NCI-H2081 (cell line): ENCODE measurements around the gene RIMBP3C.
"Not testable (repeated sequence)": the region's sequence is repeated elsewhere in the genome, so short reads cannot be mapped to it uniquely, and the experiment has no call there.

Experiments used
- DNase-seq, 2 experiments: peaks; one replicate each; lab custom pipeline; 2025; lab: John Stamatoyannopoulos, UW

RIMBP3C gene

DNA sequence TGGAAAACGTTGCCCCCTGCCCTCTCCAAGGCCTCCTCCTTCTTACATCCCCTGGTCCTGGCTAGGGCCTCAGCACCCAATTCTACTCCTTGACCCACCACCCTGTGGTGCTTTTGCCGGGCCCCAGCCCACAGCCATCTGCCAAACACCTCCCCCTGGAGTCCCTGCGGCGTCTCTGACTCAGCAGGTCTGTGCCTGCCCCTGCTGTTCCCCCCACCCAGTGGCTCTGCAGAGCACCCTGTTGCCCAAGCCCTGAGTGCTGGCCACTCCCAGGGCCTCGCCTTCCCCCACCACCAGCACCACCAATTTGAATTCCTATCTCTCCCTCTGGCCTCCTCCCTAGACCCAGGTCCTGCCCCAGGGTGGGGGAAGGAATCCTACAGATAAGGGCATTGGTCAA is 19.7 kb downstream of the RIMBP3C start:
- not testable (repeated sequence) for DNase-seq

GRCh38 chr22:21526705-21527500 is 24.4 kb downstream of the RIMBP3C start:
- not testable (repeated sequence) for DNase-seq

- not testable (repeated sequence) for DNase-seq
Measured at GRCh38 chr22:21516970-21517764, 34.1 kb downstream of the RIMBP3C start.

GRCh38 chr22:21516522-21516921 is 34.7 kb downstream of the RIMBP3C start:
- DNase-seq = not testable (repeated sequence)

- DNase-seq = not testable (repeated sequence)
Measured at GRCh38 chr22:21515234-21515633, 36.0 kb downstream of the RIMBP3C start.

DNA sequence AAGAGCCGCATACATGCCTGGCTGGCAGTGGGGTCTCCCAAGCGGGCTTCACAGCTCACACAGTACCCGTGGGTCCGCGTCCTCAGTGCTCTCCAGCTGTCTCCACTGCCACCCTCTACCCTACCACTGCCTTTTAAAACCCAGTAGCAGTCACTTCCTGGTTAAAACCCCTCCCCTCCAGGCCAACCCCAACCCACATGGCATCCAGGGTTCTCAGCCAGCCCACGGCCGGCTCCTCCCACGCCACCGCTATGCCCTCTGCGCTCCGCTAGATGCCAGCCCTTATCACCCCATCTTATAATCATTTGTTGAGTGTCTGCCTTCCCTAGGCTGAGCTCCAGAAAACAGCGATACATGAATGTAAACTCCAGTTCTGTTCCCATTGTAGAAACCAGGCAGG is 37.1 kb downstream of the RIMBP3C start:
- not testable (repeated sequence) for DNase-seq

DNA sequence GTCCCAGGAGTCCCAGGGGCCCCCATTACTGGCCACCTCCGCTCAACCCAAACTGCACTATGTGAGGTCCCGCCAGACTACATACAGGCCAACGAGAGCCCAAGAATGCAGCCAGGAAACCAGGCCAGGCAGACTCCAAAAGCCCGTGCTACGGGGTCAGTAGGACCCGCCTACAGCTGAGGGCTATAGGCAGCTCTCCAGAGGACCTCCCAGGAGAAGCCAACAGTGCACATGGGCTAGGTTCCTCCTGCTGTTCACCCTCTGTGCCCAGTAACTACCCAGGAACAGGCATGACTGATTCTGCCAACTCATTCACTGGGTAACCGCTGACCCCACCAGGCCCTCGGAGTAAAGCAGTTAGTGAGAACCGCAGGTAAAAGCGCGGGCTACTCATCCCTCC is 39.2 kb downstream of the RIMBP3C start:
- not testable (repeated sequence) for DNase-seq

- not testable (repeated sequence) for DNase-seq
Measured at GRCh38 chr22:21510397-21510796, 40.9 kb downstream of the RIMBP3C start.

- not testable (repeated sequence) for DNase-seq
Measured at GRCh38 chr22:21499623-21500506, 51.4 kb downstream of the RIMBP3C start.

DNA sequence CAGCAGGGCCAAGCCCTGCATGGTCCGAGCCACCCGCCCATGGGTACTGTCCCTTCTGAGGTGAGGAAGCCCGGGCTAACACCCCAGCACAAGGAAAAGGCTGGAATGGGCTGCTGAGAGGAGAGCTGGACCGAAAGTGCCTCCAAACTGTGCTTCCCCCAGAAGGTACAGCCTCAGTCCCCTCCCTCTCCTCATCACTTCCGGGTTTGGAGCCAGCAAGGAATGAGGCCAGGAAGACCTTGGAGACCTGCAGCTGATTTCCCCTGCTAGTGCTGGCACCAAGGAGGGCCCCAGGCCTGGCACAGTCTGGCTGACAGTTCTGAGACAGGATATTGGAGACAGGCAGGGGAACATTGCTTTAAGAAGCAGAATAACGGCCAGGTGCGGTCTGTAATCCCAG is 52.8 kb downstream of the RIMBP3C start:
- not testable (repeated sequence) for DNase-seq

GRCh38 chr22:21497984-21498383 is 53.3 kb downstream of the RIMBP3C start:
- DNase-seq = not testable (repeated sequence)
